Astrocyte of the cerebellum (primary cell): ENCODE results near the gene PNKD.

Experiments
- DNase-seq: peaks from one replicate; pipeline ENCODE4 v3.0.0-alpha.2; 2011; ENCODE audit warnings: low read depth
- H3K4me3 ChIP-seq: 2 replicates; pipeline ENCODE4 v1.5.1; 2011; ENCODE audit warnings: mild to moderate bottlenecking, low read depth, low read length, moderate library complexity
- in situ Hi-C: cut with HindIII; loops from 2 replicates; pipeline ENCODE4 v1.10.0; 2017; ENCODE audit warnings: low sequenced_read_pairs
- TF ChIP-seq, protein P1 (sequence below): IDR thresholded peaks from 2 replicates; pipeline ENCODE4 v1.5.1; 2012; ENCODE audit warnings: low read length, low read depth, moderate library complexity, mild to moderate bottlenecking; ENCODE audit errors: missing control alignments

PNKD gene

GRCh38 chr2:218354045-218354444 lies 83.7 kb downstream of the PNKD start:
- no peak for DNase-seq
- TF ChIP-seq, protein P1, sequence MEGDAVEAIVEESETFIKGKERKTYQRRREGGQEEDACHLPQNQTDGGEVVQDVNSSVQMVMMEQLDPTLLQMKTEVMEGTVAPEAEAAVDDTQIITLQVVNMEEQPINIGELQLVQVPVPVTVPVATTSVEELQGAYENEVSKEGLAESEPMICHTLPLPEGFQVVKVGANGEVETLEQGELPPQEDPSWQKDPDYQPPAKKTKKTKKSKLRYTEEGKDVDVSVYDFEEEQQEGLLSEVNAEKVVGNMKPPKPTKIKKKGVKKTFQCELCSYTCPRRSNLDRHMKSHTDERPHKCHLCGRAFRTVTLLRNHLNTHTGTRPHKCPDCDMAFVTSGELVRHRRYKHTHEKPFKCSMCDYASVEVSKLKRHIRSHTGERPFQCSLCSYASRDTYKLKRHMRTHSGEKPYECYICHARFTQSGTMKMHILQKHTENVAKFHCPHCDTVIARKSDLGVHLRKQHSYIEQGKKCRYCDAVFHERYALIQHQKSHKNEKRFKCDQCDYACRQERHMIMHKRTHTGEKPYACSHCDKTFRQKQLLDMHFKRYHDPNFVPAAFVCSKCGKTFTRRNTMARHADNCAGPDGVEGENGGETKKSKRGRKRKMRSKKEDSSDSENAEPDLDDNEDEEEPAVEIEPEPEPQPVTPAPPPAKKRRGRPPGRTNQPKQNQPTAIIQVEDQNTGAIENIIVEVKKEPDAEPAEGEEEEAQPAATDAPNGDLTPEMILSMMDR = no peak
- H3K4me3 ChIP-seq = no peak overlapping the region
- in situ Hi-C loops = no loop called here

GRCh38 chr2:218354850-218355443 lies 84.6 kb downstream of the PNKD start:
- no peak overlapping the region for H3K4me3 ChIP-seq
- in situ Hi-C loops = loop anchor here (5.0 kb wide), 1 partner anchor 58 kb away; no protein-coding TSS in a partner anchor
- DNase-seq = no peak
- TF ChIP-seq, protein P1 = no peak

DNA sequence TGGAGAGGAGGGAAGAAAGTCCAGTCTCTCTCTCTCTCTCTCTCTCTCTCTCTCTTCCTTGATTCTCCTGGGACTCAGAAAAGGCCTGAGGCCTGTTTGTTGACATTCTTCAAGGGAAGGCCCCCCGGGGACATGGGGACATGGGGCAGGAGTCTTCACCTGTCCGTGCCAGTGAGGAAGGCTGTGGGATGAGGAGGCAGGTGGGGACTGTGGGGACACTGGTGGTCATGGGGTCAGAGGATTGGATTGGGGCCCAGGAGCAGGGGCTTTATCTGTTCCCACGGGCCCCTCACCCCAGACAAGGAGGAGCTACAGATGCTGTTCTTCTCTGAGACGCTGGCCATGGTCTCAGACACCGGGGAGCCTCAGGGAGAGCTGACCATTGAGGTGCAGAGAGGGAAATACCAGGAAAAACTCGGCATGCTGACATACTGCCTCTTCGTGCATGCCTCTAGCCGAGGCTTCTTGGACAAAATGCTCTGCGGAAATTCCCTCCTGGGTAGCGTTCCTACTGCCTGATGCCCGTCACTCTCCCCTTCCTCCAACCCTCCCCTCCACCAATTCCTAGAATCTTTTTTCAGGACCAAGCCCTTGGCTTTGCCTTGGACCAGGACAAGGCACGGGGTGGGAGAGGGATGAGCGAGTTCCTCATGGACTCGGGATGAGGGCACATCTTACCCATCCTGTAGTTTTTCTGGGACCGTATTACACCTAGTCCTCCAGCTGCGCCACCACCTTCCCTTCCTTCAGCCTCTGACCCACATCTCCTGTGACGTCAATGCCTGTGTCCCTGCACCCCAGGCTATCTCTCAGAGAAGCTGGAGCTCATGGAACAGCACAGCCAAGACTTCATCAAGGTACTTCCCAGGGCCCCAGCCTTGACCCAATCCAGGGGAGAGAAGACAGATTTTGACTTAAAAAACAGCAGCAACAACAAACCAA lies 87.2 kb downstream of the PNKD start:
- H3K4me3 ChIP-seq = no peak overlapping the region
- TF ChIP-seq, protein P1 = no peak
- DNase-seq = no peak
- in situ Hi-C loops = loop anchor here (5.0 kb wide), 1 partner anchor 60 kb away; no protein-coding TSS in a partner anchor

DNA sequence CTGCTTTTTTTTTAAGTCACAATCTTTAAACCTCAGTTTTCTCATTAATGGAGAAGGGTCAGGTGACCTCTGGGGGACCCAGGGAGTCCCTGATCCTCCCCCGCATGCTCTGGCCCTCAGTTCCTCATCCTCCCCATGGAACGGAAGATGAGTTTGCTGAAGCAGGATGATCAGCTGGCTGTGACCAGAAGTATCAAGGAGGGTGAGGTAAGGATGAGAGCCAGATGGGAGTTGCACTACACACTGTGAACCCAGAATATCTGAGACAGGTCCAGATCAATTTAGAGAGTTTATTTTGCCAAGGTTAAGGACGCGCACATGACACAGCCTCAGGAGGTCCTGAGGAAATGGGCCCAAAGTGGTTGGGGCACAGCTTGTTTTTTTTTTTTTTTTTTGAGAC lies 90.1 kb downstream of the PNKD start:
- TF ChIP-seq, protein P1 = no peak
- in situ Hi-C loops = no loop called here
- H3K4me3 ChIP-seq = no peak overlapping the region
- DNase-seq = no peak

DNA sequence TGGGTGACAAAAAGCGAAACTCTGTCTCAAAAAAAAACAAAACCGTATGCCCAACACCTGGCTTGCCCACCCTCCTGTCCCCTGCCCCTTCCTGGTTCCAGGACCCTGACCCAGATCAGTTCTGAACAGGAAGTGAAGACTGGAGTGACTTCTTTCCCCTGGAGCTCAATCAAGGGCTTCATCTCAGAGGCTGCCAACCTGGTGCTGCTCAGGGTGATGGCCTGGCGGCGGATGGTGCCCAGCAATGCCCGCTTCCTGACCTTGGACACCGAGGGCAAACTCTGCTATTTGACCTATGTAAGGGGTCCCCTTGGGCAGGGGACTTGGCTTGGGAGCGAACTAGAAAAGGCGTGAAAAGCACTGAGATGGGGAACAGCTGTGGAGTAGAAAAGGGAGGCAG lies 92.3 kb downstream of the PNKD start:
- in situ Hi-C loops = no loop called here
- no peak for DNase-seq
- TF ChIP-seq, protein P1 = no peak
- H3K4me3 ChIP-seq = no peak overlapping the region

GRCh38 chr2:218363736-218364135 lies 93.4 kb downstream of the PNKD start:
- no peak overlapping the region for H3K4me3 ChIP-seq

More at GRCh38 chr2:218363736-218364135, 93.4 kb downstream of the PNKD start:
- no peak for DNase-seq
- in situ Hi-C loops = no loop called here
- TF ChIP-seq, protein P1 = no peak
